Stimulated activated CD8-positive, alpha-beta memory T cell treated with anti-CD3 and anti-CD28 coated beads, Interleukin-7, amount 100 ng/mL, for 24 hours (primary cell): Measurements from ENCODE around the gene IER5L.
A peak's percentile ranks its signal among the peaks of the same experiment; 100 is the strongest.
"Not testable (repeated sequence)": the region's sequence is repeated elsewhere in the genome, so short reads cannot be mapped to it uniquely, and the experiment has no call there.

Experiments used
- DNase-seq: peaks from one replicate; pipeline ENCODE4 v3.0.0-alpha.2; 2020; ENCODE audit warnings: low read depth

Gene IER5L

DNA sequence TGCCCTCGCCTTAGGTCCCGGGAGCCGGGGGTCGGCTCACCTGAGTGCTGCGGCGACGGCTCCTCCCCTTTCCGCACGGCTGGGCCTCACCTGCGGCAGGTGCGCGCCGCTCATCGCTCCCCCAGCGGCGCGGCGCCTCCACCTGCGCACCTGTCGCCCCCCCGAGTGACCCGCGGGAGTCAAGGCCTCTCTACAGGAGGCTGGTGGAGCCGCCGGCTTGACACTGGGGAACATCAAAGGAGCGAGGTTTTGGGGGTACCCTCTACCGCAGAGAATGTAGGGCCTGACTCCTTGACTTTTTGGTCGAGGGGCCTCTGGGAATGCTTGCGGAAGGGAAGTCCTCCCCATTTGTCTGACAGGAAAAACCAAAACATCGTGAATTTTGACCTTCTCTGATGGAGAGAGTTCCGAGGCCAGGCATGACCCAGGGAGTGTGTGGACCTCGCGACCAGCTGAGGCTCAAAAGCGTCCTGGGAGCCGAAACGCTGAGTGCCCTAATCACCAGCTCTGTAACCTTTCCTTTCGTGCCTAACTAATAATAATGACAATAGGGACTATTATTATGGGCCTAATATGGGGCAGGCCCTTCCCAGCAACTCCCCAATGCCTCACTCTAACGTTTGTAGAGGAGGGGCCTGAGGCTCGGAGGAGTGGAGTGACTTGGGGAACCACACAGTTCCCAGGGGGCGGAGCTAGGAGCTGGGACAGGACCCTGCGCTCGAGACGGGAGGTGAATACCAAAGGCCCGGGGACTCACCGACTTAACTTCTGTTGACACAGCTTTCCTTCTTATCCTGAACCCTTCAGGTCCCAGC is 714 bp upstream of the IER5L start:
- no peak for DNase-seq

DNA sequence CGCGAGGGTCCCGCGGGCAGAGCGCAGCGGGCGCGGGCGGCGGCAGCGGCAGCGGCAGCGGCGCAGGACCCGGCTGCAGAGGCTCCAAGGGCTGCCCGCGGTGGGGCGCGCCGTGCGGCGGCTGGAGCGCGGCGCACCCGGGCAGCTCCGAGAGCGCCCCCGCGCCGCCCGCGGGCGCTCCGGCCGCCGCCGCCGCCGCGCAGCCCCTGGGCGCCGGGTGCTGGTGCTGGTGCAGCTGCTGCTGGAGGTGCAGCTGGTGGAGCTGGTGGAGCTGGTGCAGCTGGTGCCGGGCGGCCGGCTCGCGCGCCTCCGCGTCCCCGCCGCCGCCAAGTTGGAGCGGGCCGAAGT is 644 bp downstream of the IER5L start:
- no peak for DNase-seq

DNA sequence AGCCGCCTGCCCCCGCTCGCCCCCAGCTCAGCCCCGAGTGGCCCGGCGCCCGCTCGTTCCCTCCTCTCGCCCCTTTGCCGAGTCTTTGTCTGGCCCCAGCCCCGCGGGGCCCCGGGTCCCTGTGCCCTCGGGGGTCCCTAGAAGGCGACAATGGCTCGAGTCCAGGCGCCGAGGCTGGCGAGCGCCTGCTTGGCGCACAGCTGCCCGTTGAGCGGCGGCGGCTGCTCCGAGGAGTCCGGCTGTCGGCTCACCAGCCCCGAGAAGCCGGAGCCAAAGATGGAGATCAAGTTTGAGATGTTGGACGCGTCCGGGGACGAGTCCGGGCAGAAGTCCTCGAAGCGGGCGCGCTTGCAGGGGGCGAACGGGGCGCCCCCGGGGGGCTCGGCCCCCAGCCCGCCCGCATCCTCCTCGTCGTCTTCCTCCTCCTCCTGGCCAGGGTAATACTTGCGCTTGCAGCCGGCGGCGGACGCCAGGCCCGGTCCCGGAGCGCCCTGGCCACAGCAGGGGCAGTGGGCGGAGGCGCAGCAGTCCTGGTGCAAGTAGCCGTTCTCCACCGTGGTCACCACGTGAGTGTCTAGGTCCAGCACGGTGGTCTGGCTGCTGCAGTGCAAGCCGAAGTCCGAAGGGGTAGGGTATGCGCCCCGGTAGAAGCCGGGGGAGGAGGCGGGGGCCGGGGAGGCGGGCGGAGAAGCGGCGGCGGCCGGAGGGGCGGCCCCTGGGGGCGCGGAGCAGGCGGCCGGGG is 1.2 kb downstream of the IER5L start:
- no peak for DNase-seq

DNA sequence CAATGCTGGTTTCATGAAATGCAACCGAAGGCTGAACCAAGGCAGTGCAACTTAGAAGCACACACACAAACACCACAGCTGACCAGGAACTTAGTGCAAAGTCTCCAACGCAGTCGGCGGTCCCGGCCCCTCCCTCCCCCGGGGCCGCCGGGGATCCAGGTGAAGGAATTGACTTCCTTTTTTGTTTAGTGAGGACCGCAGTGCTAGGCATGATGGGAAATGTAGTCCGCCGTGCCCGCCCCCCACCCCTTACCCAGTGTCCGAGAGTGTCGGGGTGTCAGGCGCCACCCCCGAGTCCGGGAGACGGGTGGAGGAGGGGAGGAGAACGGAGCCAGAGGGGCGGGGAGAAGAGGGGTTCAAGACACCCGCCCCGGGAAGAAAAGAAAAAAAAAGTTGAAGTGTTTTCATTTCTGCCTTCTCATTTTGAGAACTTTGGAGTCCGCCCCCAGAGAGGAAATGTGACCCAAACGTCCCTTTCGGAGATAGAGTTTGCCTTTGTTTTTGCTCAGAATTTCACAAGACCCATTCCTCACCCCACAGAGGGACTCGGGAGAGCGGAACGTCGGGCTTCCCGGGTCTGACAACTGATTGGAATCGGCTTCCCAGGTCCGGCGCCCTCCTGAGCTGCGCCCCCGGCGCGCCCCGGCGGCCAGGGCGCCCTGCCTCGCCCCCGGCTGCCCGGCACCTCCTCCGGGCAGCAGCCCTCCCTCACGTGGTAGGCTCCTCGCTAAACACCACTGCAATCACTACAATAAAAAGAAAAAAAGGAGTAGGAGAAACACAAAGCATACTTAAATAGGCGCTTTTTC is 2.0 kb downstream of the IER5L start:
- DNase-seq, result no peak

DNA sequence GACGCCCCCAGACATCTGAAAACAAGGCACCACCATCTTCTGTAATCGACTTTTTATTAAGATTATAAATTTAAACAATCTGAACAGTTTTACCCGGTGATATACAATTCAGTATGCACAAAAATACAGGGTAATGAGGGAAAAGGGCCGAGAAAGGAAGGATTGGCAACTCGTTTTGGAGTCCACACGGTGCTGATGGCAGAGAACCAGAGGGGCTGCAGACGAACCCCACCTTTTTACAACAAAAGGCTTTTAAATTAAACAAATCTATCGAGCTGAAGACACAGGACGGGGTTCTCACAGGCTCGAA is 2.6 kb downstream of the IER5L start:
- no peak for DNase-seq

DNA sequence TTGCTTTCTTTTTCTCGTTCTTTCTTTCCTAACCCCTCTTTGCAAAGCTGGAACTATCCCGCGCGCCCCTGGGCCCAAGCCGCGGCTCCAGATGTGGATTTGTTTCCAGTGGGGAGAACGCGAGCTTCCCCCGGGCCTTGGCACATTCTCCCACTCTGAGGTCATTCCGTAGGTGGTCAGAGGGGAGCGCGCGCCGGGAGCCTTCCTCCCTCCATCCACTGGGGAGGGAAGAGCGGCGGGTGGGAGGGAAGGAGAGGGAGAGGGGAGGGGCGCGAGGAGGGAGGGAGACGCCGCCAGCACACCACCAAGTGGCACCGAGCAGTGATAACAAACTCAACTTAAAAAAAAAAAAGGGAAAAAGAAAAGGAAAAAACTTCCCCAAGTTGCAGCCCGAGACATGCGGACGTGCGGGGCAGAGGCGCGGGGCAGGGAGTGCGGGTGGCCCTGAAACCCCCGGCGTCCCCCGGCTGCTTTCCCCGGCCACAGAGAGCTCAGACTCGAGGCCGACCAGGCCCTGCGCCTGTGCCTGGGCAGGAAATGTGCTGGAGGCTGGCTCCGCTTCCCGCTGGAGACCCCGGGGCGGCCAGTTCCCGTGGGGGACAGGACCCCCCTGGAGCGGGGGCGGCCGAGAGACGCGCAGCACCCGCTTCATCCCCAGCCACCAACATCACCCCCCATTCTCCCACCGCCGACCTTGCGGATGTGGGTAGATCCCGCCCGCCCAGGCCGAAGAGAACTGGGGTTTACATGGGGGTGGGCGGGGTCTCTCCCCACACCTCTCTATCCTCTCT is 3.1 kb downstream of the IER5L start:
- DNase-seq, result no peak

DNA sequence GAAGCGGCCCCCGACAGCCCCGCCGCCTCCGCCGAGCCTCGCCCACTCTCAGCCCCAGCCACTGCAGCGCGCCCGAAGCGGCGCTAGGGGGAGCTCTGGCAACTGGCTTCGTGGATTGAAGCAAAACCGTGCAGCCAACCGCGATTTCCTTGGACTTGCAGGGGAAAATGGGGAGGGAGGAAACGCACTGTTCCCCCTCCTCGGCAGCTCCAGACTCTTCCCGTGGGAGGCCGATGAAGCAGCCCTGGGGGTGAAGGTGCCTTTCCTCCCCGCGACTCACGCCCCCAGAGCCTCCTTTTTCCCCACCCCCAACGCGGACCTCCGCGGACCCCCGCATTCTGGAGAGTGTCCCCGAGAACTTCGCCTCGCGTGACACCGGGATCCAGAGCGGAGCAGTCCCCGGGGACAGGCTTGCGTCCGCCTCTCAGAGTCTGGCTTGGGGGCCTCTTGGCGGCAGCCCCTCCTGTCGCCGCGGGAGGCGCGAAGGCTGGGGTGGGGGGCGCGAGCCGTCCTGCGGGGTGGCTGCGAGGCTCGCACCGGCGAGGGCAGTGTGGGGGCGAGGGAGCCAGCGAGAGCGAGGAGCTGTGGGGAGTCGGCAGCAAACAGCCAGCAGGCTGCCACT is 3.8 kb downstream of the IER5L start:
- peak; percentile 61 for DNase-seq

DNA sequence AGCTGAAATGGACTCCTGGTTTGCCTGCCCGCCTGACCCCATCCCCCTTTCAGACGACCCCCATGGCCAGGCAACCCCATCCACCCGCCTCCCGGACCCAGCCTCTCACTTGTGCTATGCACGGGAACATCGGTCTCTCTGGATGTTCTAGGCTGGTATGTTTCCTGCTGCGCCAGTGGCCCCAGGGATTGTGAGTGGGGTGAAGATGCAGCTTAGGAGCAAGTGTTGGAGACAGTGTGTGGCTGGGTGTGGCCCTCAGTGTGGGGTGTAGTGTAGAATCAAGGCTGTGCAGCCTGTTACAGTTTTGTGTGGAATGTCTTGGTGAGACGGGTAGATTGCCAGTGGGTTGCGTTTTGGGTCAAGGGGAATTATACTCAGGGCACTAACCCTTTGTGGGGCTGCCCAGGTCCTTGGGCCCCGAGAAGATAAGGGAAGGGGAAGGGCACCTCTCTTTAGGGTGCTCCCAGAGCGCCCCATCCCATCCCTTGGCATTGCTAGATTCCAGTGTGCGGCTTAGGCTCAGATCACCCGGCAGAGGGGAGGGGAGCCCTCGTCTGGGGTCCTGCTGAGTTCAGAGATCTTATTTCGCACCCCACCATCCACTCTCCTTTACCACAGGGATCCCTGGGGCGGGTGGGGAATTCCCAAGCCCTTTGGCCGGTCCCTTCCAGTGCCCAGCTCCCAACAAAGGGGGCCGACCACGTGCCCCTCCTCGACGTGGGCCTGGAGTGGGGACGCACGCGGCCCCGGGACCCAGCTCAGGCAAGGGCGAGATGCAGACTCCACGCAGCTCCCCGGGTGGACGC is 4.6 kb downstream of the IER5L start:
- DNase-seq, result no peak

DNA sequence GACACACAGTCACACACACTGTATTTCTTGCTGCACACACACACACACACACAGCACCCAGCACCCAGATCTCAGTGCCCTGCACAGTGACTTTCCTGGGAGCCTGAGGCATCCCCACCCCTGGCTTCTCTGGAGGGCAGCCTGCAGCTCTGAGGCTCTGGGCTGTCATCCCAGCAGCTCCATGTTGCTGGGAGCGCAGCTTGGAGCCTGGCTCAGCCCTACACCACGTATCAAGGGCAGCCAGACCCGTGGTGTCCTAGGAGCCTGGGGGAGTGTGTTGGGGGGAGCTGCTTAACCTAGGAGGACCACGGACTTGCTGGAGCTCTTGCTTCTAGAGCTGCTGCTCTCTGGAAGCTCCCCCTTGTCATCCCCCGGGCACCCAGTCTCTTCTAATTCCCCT is 5.2 kb downstream of the IER5L start:
- DNase-seq, result no peak

DNA sequence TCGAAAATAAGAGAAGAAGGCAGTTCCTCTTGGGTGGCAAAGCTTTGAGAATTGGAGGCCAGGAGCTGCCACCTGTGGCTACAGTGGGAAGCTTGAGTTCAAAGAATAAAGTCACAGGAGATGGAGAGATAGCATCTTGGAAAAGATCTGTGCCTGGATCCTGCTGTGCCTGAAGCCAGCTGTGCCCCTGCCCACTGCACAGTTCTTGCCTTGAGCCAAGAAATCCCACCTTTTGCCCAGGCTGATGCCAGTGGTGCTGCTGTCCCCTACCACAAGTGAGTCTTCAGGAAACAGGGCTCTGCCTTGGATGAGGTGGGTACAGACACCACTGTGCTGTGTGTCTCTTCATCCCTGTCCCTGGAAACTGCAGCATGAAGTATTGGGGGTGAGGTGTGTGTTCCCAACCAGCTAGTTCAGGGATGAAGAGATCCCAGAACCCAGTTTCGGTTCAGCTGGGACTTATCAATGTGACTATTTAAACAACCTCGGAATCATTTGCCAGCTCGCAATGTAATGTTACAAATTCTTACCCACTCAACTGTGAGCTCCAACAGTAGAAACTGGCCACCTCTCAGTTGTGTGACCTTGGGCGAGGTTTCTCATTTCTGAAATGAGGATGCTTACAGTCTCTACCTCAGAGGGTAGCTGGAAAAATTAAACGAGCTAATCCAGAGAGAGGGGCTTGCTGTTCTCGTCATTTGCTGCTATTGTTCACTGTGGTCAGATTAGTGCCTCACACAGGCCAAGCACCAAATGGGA is 5.9 kb downstream of the IER5L start:
- no peak for DNase-seq

DNA sequence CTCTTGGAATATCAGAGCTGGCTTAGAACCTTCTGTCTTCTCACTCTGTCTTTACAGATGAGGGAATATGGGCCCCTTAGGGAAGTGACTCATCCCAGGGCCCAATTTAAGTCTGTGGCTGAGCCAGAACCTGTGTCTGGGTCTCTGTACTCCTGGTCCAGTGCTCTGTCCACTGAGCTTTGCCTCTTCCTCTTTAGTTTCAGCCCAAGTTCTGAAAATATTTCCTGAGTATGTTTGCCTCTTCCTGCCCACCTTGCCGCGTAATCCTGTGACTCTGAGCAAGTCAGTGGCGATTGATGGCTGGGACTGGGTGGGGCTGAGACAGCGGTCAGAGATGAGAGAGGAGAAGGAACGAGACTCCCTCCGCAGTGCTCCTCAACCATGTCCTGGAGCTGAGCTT is 7.8 kb downstream of the IER5L start:
- no peak for DNase-seq

DNA sequence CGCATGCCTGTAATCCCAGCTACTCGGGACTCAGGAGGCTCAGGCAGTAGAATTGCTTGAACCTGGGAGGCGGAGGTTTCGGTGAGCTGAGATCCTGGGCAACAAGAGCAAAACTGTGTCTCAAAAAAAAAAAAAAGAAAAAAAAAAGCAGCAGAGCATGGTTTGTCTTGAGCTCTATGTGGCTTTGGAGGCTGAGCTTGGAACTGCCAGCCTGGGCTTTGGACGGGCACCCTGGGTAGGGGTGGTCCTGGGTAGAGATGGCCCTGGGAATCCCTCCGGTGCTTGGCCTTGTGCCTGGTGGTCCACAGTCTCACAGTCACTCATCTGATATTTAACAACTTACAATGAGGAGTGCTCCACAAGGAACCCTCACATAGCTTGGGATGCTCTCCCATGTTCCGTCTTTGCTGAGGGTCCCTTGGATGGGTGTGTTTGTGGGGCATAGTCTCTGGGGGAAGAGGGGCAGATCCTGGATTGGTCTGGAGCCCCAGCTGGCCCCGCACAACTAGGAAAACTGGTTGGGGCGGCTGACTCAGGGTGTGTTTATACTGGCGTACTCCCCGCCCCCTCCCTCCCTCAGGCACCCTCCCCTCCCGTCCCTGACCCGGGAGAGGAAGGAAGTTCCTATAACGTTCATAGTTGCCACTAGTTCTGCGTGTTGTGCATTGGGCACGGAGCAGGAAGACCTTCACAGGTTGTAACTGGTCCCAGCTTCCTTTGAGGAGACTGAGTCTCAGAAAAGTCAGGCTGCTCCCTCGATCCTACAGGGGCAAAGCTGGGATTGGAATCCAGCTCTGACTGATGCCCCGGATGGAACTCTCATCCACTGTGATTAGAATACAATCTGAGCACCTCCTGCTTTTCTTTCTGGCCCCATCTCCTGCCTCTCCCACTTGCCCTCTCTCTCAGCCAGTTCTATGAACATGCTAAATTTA is 11.2 kb downstream of the IER5L start:
- DNase-seq, result no peak

DNA sequence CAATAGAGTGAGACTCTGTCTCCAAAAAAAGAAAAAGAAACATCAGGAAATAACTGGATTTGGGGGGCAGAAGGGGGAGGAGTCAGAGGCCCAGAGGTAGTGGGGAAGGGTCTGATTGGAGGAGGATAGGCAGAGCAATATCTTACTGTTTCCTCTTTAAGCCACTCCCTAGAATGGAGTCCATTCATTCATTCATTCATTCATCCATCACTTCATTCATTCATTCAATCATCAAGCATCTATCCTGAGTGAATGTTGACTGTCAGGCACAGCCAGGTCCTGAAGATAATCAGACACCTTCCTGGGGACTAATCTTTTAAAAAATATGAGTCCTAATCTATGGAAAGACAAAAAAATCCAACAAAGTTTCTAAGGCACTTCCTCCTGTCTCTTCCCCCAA is 12.9 kb downstream of the IER5L start:
- no peak for DNase-seq

DNA sequence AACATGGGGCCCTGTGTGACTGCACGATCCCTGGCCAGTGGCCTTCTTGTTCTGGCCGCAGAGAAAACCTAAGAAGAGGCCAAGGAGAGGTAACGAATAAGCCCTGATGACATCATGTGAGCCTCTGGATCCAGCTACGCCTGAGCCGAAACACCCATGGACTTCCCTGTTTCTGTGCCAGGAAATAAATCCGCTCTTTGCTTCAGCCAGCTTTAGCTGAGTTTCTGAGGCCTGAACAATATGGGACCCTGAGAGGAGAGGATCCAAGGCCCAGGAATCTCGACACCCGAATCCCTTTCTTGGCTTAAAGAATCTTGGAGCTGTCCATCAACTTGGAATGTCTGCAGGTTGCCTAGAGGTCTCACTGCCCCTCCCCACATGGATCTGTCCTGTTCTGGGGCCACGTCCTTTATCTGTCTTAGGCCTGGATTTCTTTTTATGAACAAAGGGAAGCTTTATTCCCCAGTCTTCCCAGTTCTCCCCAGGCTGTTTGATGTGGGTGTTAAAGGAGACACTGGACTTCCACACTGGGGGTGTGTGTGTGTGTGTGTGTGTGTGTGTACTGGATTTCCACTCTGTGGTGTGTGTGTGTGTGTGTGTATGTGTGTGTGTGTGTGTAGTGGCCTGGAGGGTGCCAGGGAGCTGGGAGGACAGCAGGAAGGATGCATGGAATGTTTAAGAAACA is 13.7 kb downstream of the IER5L start:
- DNase-seq, result no peak

DNA sequence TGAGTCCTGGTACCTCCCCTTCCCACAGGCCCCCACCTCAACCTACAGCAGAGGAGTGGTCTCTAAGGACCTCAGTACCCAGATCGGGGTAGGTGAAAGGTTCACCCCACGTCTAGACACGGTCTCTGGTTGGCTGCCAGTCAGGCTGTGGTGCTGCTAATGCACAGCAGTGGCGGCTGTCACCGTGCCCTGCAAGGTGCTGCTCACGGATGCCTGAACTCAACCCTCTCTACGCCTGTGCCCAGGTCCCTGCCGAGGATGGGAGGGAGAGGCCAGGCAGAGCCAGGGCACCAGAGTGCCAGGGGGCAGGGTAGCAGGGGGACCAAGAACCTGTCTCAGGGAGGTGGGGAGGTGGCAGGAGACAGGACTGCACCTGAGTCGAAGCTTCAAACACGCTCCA is 14.3 kb downstream of the IER5L start:
- no peak for DNase-seq

DNA sequence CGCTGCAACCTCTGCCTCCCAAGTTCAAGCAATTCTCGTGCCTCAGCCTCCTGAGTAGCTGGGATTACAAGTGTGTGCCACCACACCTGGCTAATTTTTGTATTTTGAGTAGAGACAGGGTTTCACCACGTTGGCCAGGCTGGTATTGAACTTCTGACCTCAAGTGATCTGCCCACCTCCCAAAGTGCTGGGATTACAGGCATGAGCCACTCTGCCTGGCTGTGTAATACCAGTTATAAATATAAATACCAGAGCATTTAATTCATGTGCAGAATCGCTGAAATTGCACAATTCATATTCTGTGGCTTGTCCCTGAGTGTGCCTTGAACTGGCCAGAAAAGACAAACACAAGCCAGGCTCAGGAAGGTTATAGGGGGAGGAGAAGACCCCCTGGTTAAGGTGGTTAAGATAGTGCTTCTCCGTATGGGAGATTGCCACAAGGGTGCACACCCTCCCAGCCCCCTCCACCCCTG is 14.8 kb downstream of the IER5L start:
- DNase-seq, result not testable (repeated sequence)

DNA sequence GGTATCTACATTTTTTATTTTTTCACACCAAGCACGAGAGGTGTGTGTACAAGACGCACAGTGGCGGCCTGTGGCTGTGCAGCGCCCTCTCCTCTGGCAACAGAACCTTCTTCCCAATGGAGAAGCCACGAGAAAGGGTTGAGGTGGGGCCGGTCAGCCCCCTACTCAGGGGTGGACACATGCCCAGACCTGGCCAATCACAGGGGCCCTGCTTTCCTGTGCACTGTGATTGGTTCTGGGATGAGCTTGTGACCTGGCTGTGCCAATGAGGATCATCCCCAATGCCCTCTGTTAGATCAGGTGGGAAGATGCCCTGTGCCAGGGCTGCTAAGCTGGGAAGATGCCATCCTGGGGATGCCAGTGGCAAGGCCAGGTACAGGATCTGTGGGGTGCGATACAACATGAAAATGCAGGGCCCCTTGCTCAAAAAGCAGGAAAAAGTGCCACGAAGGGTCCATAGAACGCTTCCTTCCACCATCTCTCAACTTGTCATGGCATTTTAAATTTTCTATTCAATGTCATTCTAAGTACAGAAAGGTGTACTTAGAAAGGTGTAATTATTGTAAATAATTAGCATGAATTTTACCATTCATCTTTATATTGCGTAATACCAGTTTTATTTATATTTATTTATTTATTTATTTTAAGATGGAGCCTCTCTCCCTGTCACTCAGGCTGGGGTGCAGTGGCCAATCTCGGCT is 15.4 kb downstream of the IER5L start:
- DNase-seq, result no peak

DNA sequence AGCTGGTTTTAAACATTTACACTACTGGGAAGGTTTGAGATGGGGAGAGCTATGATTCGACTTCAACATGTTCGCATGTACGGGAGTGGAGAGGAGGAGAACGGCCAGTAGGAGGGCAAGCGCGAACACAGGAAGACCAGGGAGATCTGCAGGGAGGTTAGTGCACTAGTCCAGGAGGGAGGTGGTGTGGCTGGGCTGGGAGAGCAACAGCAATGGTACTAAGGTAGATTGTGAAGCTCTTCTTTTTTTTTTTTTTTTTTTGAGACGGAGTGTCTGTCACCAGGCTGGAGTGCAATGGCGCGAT is 16.6 kb downstream of the IER5L start:
- no peak for DNase-seq
